ENCODE measurements around the gene ZNF84.

DNA sequence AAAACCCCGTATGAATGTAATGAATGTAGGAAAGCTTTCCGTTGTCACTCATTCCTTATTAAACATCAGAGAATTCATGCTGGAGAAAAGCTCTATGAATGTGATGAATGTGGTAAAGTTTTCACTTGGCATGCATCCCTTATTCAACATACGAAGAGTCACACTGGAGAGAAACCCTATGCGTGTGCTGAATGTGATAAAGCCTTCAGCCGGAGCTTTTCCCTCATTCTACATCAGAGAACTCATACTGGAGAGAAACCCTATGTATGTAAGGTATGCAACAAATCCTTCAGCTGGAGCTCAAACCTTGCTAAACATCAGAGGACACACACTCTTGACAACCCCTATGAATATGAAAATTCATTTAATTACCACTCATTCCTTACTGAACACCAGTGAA, 68.9 kb downstream of the ZNF84 start:
- no peak for TF ChIP-seq CTCF (IDR thresholded peaks at IDR 0.05)
- no peak for TF ChIP-seq POLR2A (IDR thresholded peaks at IDR 0.05)
- no peak for TF ChIP-seq POLR2AphosphoS5 (IDR thresholded peaks at IDR 0.05)
